Trophoblast cell (in vitro differentiated cells and primary cell): ENCODE results near the gene RFX8.

ENCODE experiments used
- DNase-seq, 2 donors: peaks; one replicate each; pipeline ENCODE4 v3.0.0-alpha.2; 2016
- H2AFZ ChIP-seq: 2 replicates; pipeline ENCODE4 v1.6.1; 2013; ENCODE audit warnings: low read length, moderate library complexity, mild to moderate bottlenecking; ENCODE audit not compliant: insufficient read depth, poor library complexity
- H2AK5ac ChIP-seq: 2 replicates; pipeline ENCODE4 v1.6.1; 2013; ENCODE audit warnings: mild to moderate bottlenecking, low read length
- H2BK120ac ChIP-seq: 2 replicates; pipeline ENCODE4 v1.6.1; 2013; ENCODE audit warnings: low read length, mild to moderate bottlenecking, moderate library complexity; ENCODE audit not compliant: insufficient read depth, poor library complexity
- H2BK12ac ChIP-seq: 2 replicates; pipeline ENCODE4 v1.6.1; 2013; ENCODE audit warnings: mild to moderate bottlenecking, low read length, moderate library complexity
- H2BK5ac ChIP-seq: 2 replicates; pipeline ENCODE4 v1.6.1; 2013; ENCODE audit warnings: low read length, low read depth, moderate library complexity, mild to moderate bottlenecking; ENCODE audit not compliant: poor library complexity
- H3K14ac ChIP-seq: 2 replicates; pipeline ENCODE4 v1.6.1; 2013; ENCODE audit warnings: mild to moderate bottlenecking, low read length
- H3K18ac ChIP-seq: 2 replicates; pipeline ENCODE4 v1.6.1; 2013; ENCODE audit warnings: mild to moderate bottlenecking, low read length
- H3K23ac ChIP-seq: 2 replicates; pipeline ENCODE4 v1.6.1; 2013; ENCODE audit warnings: low read length
- H3K27ac ChIP-seq: 2 replicates; pipeline ENCODE4 v1.5.1; 2013; ENCODE audit warnings: low read depth, mild to moderate bottlenecking, inconsistent platforms, low read length, moderate library complexity
- H3K27me3 ChIP-seq: 2 replicates; pipeline ENCODE4 v1.6.1; 2013; ENCODE audit warnings: inconsistent platforms, mild to moderate bottlenecking, low read length, moderate library complexity; ENCODE audit not compliant: insufficient read depth
- H3K36me3 ChIP-seq, 2 experiments: 1 replicate in 1 of 2; 2 replicates in 1 of 2; pipeline ENCODE4 v1.6.1; 2013; ENCODE audit warnings: low read length in 2 of 2, mild to moderate bottlenecking in 2 of 2, moderate library complexity in 1 of 2; ENCODE audit not compliant: insufficient read depth in 2 of 2, control insufficient read depth in 1 of 2
- H3K4ac ChIP-seq: 2 replicates; pipeline ENCODE4 v1.6.1; 2013; ENCODE audit warnings: low read depth, mild to moderate bottlenecking, low read length, moderate library complexity
- H3K4me1 ChIP-seq, 2 experiments: 1 replicate in 1 of 2; 2 replicates in 1 of 2; pipeline ENCODE4 v1.6.1; 2013; ENCODE audit warnings: low read length in 2 of 2, mild to moderate bottlenecking in 2 of 2, moderate library complexity in 1 of 2; ENCODE audit not compliant: insufficient read depth in 2 of 2, control insufficient read depth in 1 of 2
- H3K4me2 ChIP-seq: 2 replicates; pipeline ENCODE4 v1.6.1; 2013; ENCODE audit warnings: inconsistent platforms, mild to moderate bottlenecking, low read length, moderate library complexity
- H3K4me3 ChIP-seq: 2 replicates; pipeline ENCODE4 v1.5.1; 2013; ENCODE audit warnings: mild to moderate bottlenecking, low read depth, low read length, inconsistent platforms
- H3K79me1 ChIP-seq: one replicate; pipeline ENCODE4 v1.6.1; 2013; ENCODE audit warnings: low read length
- H3K79me2 ChIP-seq: 2 replicates; pipeline ENCODE4 v1.6.1; 2013; ENCODE audit warnings: low read length, mild to moderate bottlenecking; ENCODE audit not compliant: control insufficient read depth, insufficient read depth, poor library complexity
- H3K9ac ChIP-seq: 2 replicates; pipeline ENCODE4 v1.6.1; 2013; ENCODE audit warnings: mild to moderate bottlenecking, low read length
- H3K9me3 ChIP-seq: 2 replicates; pipeline ENCODE4 v1.6.1; 2013; ENCODE audit warnings: low read depth, mild to moderate bottlenecking, control low read depth, inconsistent platforms, low read length; ENCODE audit not compliant: insufficient read depth
- H4K12ac ChIP-seq: 2 replicates; pipeline ENCODE4 v1.6.1; 2013; ENCODE audit warnings: low read depth, mild to moderate bottlenecking, low read length, moderate library complexity
- H4K8ac ChIP-seq: 2 replicates; pipeline ENCODE4 v1.6.1; 2013; ENCODE audit warnings: low read depth, mild to moderate bottlenecking, low read length, moderate library complexity
- H4K91ac ChIP-seq: one replicate; pipeline ENCODE4 v1.6.1; 2013; ENCODE audit warnings: low read depth, mild to moderate bottlenecking, low read length, moderate library complexity
- WGBS: extraction: QIAGEN DNeasy Blood & Tissue Kit; methylation state at CpG from one replicate; pipeline ENCODE4 v1.1.7; 2013; ENCODE audit warnings: missing lambda C conversion rate; ENCODE audit not compliant: insufficient read length, insufficient coverage; ENCODE audit errors: extremely low coverage; 5-methylcytosine and 5-hydroxymethylcytosine counted together

RFX8 gene

GRCh38 chr2:101479810-101480209 is 4.9 kb upstream of the RFX8 start:
- no peaks in the 10 kb centered on the region for H3K79me2 ChIP-seq
- H2BK12ac ChIP-seq: no peak overlapping the region
- no CpG with 5 or more reads among the region's 9 CpGs for WGBS
- no peak overlapping the region for H3K4ac ChIP-seq
- no peak overlapping the region for H4K8ac ChIP-seq
- no peak overlapping the region for H2AK5ac ChIP-seq
- H3K27ac ChIP-seq: no peak overlapping the region
- H2AFZ ChIP-seq: no peak overlapping the region
- no peaks in the 10 kb centered on the region for H3K4me1 ChIP-seq
- H3K36me3 ChIP-seq: no peaks in the 10 kb centered on the region
- H3K9ac ChIP-seq: no peak overlapping the region
- no peak overlapping the region for H3K4me3 ChIP-seq
- no peak overlapping the region for H2BK5ac ChIP-seq
- no peak for DNase-seq
- no peak overlapping the region for H3K4me2 ChIP-seq
- no peak overlapping the region for H4K91ac ChIP-seq
- no peak overlapping the region for H3K23ac ChIP-seq
- H4K12ac ChIP-seq: no peak overlapping the region
- H3K14ac ChIP-seq: no peak overlapping the region
- no peaks in the 10 kb centered on the region for H3K9me3 ChIP-seq
- H3K27me3 ChIP-seq: peaks cover 3% of the 10 kb centered on the region
- no peaks in the 10 kb centered on the region for H3K79me1 ChIP-seq
- no peak overlapping the region for H3K18ac ChIP-seq
- H2BK120ac ChIP-seq: no peak overlapping the region

- Histone ChIP-seq H3K27me3 (peaks cover 7% of the 10 kb centered on the region), H3K79me2 (no peaks in the 10 kb centered on the region), H4K8ac (no peak overlapping the region), H3K14ac (no peak overlapping the region), H3K23ac (no peak overlapping the region), H3K4ac (no peak overlapping the region), H3K18ac (no peak overlapping the region), H2BK12ac (no peak overlapping the region), H2BK5ac (no peak overlapping the region), H3K4me2 (no peak overlapping the region), H3K9me3 (no peaks in the 10 kb centered on the region), H2AK5ac (no peak overlapping the region), H3K27ac (no peak overlapping the region), H3K79me1 (no peaks in the 10 kb centered on the region), H2AFZ (no peak overlapping the region), H3K4me3 (no peak overlapping the region), H3K4me1 (peaks cover 2% of the 10 kb centered on the region in 2 experiments), H3K36me3 (no peaks in the 10 kb centered on the region), H2BK120ac (no peak overlapping the region), H3K9ac (no peak overlapping the region), H4K12ac (no peak overlapping the region), H4K91ac (no peak overlapping the region)
- peak in 1 of 2 donors; percentile 36 for DNase-seq
- WGBS: no CpG with 5 or more reads among the region's 4 CpGs
These were observed 4.4 kb upstream of the RFX8 start for GRCh38 chr2:101479328-101479727.

- peaks cover 7 to 9% of the 10 kb centered on the region in 2 experiments for H3K4me1 ChIP-seq
- no CpG with 5 or more reads among the region's 2 CpGs for WGBS
- no peak overlapping the region for H3K9ac ChIP-seq
- no peaks in the 10 kb centered on the region for H3K79me1 ChIP-seq
- H3K4me3 ChIP-seq: no peak overlapping the region
- no peak overlapping the region for H3K14ac ChIP-seq
- H3K9me3 ChIP-seq: no peaks in the 10 kb centered on the region
- no peak overlapping the region for H2BK120ac ChIP-seq
- no peak overlapping the region for H4K12ac ChIP-seq
- no peaks in the 10 kb centered on the region for H3K79me2 ChIP-seq
- H2BK5ac ChIP-seq: no peak overlapping the region
- H3K27ac ChIP-seq: no peak overlapping the region
- no peak overlapping the region for H3K18ac ChIP-seq
- no peak overlapping the region for H2AK5ac ChIP-seq
- H3K23ac ChIP-seq: no peak overlapping the region
- no peak overlapping the region for H4K91ac ChIP-seq
- H2BK12ac ChIP-seq: no peak overlapping the region
- peak in 1 of 2 donors; percentile 39 for DNase-seq
- no peak overlapping the region for H4K8ac ChIP-seq
- no peak overlapping the region for H3K4ac ChIP-seq
- peaks cover 16% of the 10 kb centered on the region for H3K27me3 ChIP-seq
- H3K4me2 ChIP-seq: no peak overlapping the region
- no peaks in the 10 kb centered on the region for H3K36me3 ChIP-seq
- H2AFZ ChIP-seq: no peak overlapping the region
These were observed 3.5 kb upstream of the RFX8 start for GRCh38 chr2:101478181-101479001.

- no peak overlapping the region for H4K8ac ChIP-seq
- H3K18ac ChIP-seq: no peak overlapping the region
- no peak overlapping the region for H3K4me2 ChIP-seq
- H3K27ac ChIP-seq: no peak overlapping the region
- no peaks in the 10 kb centered on the region for H3K36me3 ChIP-seq
- H2BK12ac ChIP-seq: no peak overlapping the region
- no peak overlapping the region for H2BK5ac ChIP-seq
- no peak overlapping the region for H2AK5ac ChIP-seq
- H3K27me3 ChIP-seq: peaks cover 17% of the 10 kb centered on the region
- no peaks in the 10 kb centered on the region for H3K79me1 ChIP-seq
- no peak for DNase-seq
- no peak overlapping the region for H3K4ac ChIP-seq
- no peak overlapping the region for H4K12ac ChIP-seq
- no peak overlapping the region for H2BK120ac ChIP-seq
- H2AFZ ChIP-seq: no peak overlapping the region
- H3K9ac ChIP-seq: no peak overlapping the region
- no CpG with 5 or more reads among the region's 2 CpGs for WGBS
- H3K9me3 ChIP-seq: no peaks in the 10 kb centered on the region
- no peak overlapping the region for H3K23ac ChIP-seq
- no peak overlapping the region for H3K14ac ChIP-seq
- H3K79me2 ChIP-seq: no peaks in the 10 kb centered on the region
- no peak overlapping the region for H4K91ac ChIP-seq
- no peak overlapping the region for H3K4me3 ChIP-seq
- peaks cover 7 to 9% of the 10 kb centered on the region in 2 experiments for H3K4me1 ChIP-seq
These were observed 2.6 kb upstream of the RFX8 start for GRCh38 chr2:101477556-101477955.
